Sciatic nerve (tissue), 2 donors: ENCODE results near the gene IER2. TPM values are rescaled to one million over a fixed set of nuclear protein-coding genes. Genes with fewer than 3 reads are reported as not detected.
"Not testable (repeated sequence)": the region's sequence is repeated elsewhere in the genome, so short reads cannot be mapped to it uniquely, and the experiment has no call there.

ENCODE experiments used
- ATAC-seq: fragments of 200-7000 bp; cut with Tn5 transposase; one replicate; pipeline ENCODE4 v1.9.1; 2020; ENCODE audit warnings: mild to moderate bottlenecking, moderate library complexity
- DNase-seq: peaks from one replicate; pipeline ENCODE4 v3.0.0-alpha.2; 2020; ENCODE audit warnings: low spot score
- intact Hi-C: fragments of 100-400 bp; cut with DNase I; formaldehyde crosslinking; loops from one replicate; pipeline ENCODE4 v1.14.2; 2022
- total RNA-seq: library from RNA; stranded (reverse); fragmentation: NEBNext Ultra II Directional; extraction: Animal tissue kit (Norgen Biotek cat#: 25700); gene quantifications from one replicate; pipeline ENCODE4 v1.2.1, GENCODE V29; 2021
- donor health status: DM: no; HTN: no; CAD: no.
- donor health status: DM: no; HTN: no; CAD: no.

Gene IER2
- total RNA-seq, 1 donor from 2014 or later = 102 TPM

DNA sequence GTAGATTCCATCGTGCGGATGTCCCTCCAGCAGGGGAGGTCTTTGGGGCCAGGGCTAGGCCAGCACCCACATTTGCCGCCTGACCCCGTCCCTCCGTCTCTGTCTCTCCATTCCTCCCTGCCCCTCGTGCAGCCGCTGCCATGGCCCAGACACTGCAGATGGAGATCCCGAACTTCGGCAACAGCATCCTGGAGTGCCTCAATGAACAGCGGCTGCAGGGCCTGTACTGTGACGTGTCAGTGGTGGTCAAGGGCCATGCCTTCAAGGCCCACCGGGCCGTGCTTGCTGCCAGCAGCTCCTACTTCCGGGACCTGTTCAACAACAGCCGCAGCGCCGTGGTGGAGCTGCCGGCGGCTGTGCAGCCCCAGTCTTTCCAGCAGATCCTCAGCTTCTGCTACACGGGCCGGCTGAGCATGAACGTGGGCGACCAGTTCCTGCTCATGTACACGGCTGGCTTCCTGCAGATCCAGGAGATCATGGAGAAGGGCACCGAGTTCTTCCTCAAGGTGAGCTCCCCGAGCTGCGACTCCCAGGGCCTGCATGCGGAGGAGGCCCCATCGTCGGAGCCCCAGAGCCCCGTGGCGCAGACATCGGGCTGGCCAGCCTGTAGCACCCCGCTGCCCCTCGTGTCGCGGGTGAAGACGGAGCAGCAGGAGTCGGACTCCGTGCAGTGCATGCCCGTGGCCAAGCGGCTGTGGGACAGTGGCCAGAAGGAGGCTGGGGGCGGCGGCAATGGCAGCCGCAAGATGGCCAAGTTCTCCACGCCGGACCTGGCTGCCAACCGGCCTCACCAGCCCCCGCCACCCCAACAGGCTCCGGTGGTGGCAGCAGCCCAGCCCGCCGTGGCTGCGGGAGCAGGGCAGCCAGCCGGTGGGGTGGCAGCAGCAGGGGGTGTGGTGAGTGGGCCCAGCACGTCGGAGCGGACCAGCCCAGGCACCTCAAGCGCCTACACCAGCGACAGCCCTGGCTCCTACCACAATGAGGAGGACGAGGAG is 14.8 kb upstream of the IER2 start:
- ATAC-seq = no peak
- intact Hi-C loops = no loop called here
- no peak for DNase-seq

DNA sequence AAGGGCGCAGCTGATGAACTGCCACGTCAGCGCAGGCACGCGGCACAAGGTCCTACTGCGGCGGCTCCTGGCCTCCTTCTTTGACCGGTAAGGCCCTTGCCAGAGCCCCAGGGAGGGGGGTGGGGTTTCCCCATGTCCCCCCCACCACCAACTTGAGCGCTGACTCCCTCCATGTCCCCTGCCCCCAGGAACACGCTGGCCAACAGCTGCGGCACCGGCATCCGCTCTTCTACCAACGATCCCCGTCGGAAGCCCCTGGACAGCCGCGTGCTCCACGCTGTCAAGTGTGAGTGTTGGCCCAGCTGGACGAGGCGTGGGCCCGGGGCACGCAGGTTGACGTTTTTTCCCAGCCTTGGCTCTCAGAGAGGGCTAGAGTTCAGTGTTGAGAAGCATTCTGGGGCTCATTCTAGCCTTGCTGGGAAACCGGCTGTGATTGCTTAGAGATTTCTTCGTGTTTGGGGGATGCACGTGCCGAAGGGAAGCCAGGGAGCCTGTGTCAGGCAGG is 12.9 kb upstream of the IER2 start:
- intact Hi-C loops = no loop called here
- ATAC-seq = no peak
- DNase-seq = no peak

DNA sequence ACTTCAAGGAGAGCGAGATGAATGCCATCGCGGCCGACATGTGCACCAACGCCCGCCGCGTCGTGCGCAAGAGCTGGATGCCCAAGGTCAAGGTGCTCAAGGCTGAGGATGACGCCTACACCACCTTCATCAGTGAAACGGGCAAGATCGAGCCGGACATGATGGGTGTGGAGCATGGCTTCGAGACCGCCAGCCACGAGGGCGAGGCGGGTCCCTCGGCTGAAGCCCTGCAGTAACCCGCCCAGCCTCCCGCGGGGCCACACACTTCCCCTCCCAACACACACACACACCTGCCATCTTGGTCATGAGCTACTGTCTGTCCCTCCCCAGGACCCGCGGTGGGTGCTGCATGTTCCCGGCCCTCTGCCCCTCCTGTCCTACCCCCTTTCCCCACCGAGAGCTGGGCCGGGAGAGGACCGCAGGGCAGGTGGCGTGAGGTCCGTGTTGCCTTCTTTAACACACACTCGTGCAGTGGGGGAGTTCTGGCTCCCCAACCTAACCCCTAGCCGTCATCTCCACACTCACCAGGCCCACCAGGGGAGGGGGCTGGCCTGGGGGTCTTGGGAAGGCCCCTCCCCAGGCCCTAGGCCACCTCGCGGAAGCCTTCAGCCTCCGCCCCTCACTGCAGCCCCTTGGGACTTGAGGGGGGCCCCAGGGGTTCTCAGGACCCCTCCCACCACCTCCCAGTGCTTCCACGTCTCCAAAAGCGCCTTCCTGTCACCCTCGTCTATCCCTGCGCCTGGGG is 11.9 kb upstream of the IER2 start:
- ATAC-seq (no peak), DNase-seq (no peak)
- intact Hi-C loops = no loop called here

DNA sequence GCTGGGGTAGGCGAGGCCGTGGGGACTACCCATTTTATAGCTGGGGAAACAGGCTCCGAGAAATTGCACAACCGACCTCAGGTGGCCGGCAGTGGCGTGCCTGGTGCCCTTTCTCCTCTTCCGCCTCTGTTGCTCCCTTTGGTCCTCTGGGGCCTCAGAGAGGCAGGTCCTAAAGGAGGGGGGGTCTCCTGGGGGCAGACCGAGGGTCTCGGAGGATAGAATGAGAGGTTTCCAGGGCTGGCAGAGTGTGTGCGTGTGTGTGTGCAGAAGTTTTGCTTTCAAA is 11.4 kb upstream of the IER2 start:
- ATAC-seq (no peak), DNase-seq (no peak)
- intact Hi-C loops = no loop called here

- intact Hi-C loops = no loop called here
- DNase-seq = no peak
- ATAC-seq = no peak
Measured at GRCh38 chr19:13139633-13140311, 10.4 kb upstream of the IER2 start.

- ATAC-seq (no peak), DNase-seq (no peak)
- intact Hi-C loops = no loop called here
Measured at GRCh38 chr19:13146763-13147563, 3.2 kb upstream of the IER2 start.

DNA sequence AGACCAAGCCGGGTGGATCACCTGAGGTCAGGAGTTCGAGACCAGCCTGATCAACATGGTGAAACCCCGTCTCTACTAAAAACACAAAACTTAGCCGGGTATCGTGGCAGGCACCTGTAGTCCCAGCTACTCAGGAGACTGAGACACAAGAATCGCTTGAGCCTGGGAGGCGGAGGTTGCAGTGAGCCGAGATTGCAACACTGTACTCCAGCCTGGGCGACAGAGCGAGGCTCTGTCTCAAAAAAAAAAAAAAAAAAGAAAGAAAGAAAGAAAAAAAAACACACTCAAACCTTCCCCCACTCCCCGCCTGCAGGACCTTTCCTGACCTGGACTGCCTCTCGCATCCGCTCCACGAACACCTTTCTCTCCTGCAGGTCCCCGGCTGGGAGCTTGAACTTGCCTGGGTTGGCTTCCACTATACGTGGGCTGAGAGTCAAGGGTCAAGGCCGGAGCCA is 1.0 kb upstream of the IER2 start:
- not testable (repeated sequence) for DNase-seq, ATAC-seq
- intact Hi-C loops = loop anchor here (2.0 kb wide), 1 partner anchor 32 kb away; the partner anchor contains the start of gene TRMT1

DNA sequence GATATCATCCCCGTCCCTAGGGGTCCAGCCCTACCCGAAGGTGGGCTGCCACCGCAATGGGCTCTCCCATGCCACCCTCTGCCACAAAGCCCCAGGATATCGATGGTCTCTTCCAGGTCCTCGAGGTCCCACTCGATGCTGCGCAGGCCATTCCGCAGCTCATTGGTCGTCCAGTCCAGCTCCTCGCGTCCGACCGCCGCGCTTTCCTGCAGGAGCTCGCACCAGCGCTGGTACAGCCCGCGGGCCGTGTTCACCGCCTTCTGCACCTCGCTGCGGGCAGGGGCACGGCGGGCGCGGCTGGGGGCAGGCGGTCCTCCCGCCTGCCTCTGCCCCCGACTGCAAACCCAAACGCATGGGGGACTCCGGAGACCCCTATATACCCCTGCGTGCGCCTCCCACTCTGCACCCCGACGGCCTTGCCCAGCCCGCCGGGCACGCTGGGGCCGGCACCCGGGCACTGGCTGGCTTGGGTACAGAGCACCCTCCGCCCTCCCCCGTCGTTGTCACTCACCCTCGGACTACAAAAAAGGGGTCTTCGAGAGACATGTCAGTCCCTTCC is 504 bp upstream of the IER2 start:
- DNase-seq (peak; percentile 75), ATAC-seq (peak; percentile 0)
- intact Hi-C loops = loop anchor here (2.0 kb wide), 1 partner anchor 33 kb away; the partner anchor contains the start of gene TRMT1

- ATAC-seq (no peak), DNase-seq (no peak)
- intact Hi-C loops = no loop called here
Measured at GRCh38 chr19:13150931-13151604, 857 bp downstream of the IER2 start.

DNA sequence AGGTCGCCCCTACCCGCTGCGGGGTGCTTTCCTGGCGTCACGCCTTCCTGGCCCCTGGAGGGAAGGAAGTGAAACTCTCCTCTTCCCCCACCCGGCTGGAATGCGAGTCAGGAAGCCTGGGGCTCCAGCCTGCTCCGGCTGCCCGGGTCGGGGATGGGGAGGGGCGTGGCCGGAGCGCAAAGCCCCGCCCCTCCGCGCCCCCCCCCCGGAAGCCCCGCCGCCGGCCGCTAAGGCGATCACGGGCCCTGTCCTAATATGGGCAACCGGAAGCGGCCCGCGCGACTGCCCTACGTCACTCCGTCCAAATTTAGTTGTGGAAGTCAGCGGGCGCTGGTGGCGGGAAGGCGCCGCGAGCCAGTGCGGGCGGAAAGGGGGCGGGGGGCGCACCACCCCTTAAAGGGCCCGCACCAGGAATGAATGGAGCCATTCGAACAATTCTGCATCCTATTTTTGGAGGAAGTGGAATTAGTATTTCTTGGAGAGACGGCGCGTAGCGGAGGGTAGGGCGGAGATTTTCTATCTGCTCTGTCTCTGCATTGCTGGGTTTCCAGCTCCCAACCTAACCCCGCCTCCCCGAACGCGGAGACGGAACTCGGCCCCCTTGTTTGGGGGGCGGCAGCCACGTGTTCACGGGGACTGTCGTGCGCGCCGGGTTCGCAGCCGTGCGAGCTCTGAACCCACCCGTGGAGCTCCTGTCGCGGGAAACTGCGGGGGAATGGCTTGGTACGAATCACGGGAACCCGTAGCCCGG is 1.6 kb downstream of the IER2 start:
- intact Hi-C loops = no loop called here
- DNase-seq (peak; percentile 98), ATAC-seq (peak; percentile 80)

DNA sequence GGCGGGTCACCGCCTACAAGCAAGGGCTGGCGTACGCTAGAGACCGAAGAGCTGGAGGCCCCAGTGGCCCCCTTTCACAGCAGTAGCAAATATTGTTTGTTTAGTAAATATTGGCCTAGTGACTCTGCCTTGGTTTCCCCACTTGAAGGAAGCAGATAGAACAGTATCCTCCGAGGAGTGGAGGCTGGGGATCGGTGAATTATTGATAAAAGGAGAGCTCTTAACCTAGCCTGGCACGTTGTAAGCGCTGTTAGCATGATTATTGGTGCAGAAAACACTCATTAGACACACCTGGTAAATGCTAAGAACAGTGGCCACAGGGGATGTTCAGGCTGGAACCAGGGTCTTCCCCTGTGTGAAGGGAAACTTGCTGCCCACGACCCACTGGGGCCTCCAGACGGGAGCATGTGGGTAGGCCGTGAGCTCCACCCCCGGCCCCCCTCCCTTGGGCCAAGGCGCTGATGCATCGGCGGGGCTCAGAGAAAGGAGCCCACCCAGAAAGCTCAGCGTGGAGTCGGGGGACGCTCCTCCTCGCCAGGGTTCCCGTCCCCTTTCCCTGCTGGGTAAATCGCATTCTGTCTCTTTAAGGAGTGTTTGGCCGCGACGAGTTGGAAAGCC is 2.3 kb downstream of the IER2 start:
- intact Hi-C loops = no loop called here
- no peak for ATAC-seq
- DNase-seq = no peak

GRCh38 chr19:13152974-13153568 is 2.9 kb downstream of the IER2 start:
- peak; percentile 99 for DNase-seq
- ATAC-seq = peak; percentile 75
- intact Hi-C loops = no loop called here

GRCh38 chr19:13153569-13154240 is 3.5 kb downstream of the IER2 start:
- DNase-seq (peak; percentile 76), ATAC-seq (no peak)
- intact Hi-C loops = no loop called here

DNA sequence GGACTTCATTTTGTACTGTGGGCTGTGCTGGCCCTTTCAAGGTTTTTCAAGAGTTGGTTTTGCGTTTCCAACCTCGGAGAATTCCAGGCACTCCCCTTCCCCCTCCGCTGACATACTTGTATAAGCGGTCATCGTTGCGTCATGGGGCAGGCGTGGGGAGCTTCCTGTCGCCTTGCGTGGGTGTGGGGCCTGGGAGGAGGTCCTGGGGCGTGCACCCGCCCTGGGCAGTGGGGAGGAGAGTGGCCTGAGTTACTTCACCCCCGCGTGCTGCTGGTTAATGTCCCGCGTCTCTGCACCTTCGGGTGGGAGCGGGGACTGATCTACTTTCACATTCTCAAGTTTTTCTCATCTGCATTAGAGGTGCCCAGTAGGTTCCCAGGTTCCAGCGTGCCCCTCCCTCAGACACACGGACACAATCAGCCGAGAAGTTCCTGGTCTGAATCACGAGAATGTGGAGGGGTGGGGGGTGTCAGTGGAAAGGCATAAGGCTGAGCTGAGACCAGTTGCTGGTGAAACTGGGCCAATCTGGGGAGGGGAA is 4.1 kb downstream of the IER2 start:
- DNase-seq (peak; percentile 95), ATAC-seq (peak; percentile 31)
- intact Hi-C loops = no loop called here

- intact Hi-C loops = no loop called here
- ATAC-seq (no peak), DNase-seq (peak; percentile 88)
Measured at GRCh38 chr19:13154911-13155471, 4.8 kb downstream of the IER2 start.
